ENCODE results near the gene TUBGCP2.

- TF ChIP-seq CTCF (IDR thresholded peaks at IDR 0.05), result no peak
- no peak for TF ChIP-seq POLR2A (IDR thresholded peaks at IDR 0.05)
Observed at GRCh38 chr10:133230387-133231195, 78.1 kb downstream of the TUBGCP2 start.

Data from testis (tissue), 2 donors.